Ectodermal cell (in vitro differentiated cells): ENCODE results near the gene GALNTL6.

Source experiments
- H3K27ac ChIP-seq: 2 replicates; pipeline ENCODE4 v1.7.0; 2013; ENCODE audit warnings: mild to moderate bottlenecking, low read depth, low read length; ENCODE audit not compliant: insufficient read depth, poor library complexity, severe bottlenecking
- H3K27me3 ChIP-seq: 2 replicates; pipeline ENCODE4 v1.7.0; 2013; ENCODE audit warnings: mild to moderate bottlenecking, low read length; ENCODE audit not compliant: insufficient read depth, control insufficient read depth, poor library complexity, severe bottlenecking
- H3K36me3 ChIP-seq: one replicate; pipeline ENCODE4 v1.7.0; 2013; ENCODE audit warnings: low read length; ENCODE audit not compliant: control insufficient read depth, insufficient read depth
- H3K4me1 ChIP-seq: one replicate; pipeline ENCODE4 v1.7.0; 2013; ENCODE audit warnings: low read length; ENCODE audit not compliant: control insufficient read depth, insufficient read depth
- H3K4me3 ChIP-seq: 2 replicates; pipeline ENCODE4 v1.7.0; 2013; ENCODE audit warnings: low read depth, low read length, control low read depth; ENCODE audit not compliant: insufficient read depth
- H3K9me3 ChIP-seq: 2 replicates; pipeline ENCODE4 v1.7.0; 2013; ENCODE audit warnings: mild to moderate bottlenecking, low read length, moderate library complexity; ENCODE audit not compliant: control insufficient read depth
- WGBS, 2 experiments: methylation state at CpG; one replicate each; pipeline ENCODE4 v1.1.7; 2013; ENCODE audit warnings: missing lambda C conversion rate in 2 of 2; 5-methylcytosine and 5-hydroxymethylcytosine counted together

Gene GALNTL6

GRCh38 chr4:173051716-173052115 lies 1238.5 kb downstream of the GALNTL6 start:
- 62 to 73% methylated on average over 8 to 9 of the region's 9 CpGs for WGBS, 2 experiments
- no peak overlapping the region for H3K4me3 ChIP-seq
- no peaks in the 10 kb centered on the region for H3K4me1 ChIP-seq
- no peaks in the 10 kb centered on the region for H3K9me3 ChIP-seq
- no peaks in the 10 kb centered on the region for H3K36me3 ChIP-seq
- no peaks in the 10 kb centered on the region for H3K27me3 ChIP-seq
- H3K27ac ChIP-seq, result no peak overlapping the region

DNA sequence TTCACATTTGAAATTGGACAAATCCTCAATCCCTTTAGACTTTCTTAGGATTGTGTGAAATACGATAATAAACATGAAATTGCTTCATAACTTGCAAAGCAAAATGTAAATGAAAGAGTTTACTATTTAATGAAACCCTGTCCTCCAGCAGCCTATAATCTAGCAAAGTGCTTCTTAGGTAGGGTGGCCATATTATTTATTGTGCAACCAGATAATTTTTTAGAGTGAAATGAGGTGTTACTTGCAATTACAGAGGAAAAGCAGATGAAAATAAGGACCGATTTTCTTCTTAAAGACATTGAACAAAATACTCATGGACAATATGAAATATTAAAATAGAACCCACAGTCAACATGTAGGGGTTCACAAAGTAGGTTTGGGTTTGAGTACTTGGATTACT lies 1239.2 kb downstream of the GALNTL6 start:
- no peaks in the 10 kb centered on the region for H3K27me3 ChIP-seq
- no peaks in the 10 kb centered on the region for H3K36me3 ChIP-seq
- 80% methylated on average over 1 of the region's 2 CpGs; no CpG with 5 or more reads in 1 of the 2 experiments for WGBS, 2 experiments
- no peaks in the 10 kb centered on the region for H3K4me1 ChIP-seq
- H3K4me3 ChIP-seq, result no peak overlapping the region
- H3K9me3 ChIP-seq, result no peaks in the 10 kb centered on the region
- no peak overlapping the region for H3K27ac ChIP-seq

- Histone ChIP-seq H3K36me3 (no peaks in the 10 kb centered on the region), H3K27me3 (no peaks in the 10 kb centered on the region), H3K27ac (no peak overlapping the region), H3K9me3 (no peaks in the 10 kb centered on the region), H3K4me3 (no peak overlapping the region), H3K4me1 (no peaks in the 10 kb centered on the region)
- 91 to 93% methylated on average over 5 of the region's 5 CpGs for WGBS, 2 experiments
Measured at GRCh38 chr4:173056271-173056670, 1243.1 kb downstream of the GALNTL6 start.

GRCh38 chr4:173056710-173057109 lies 1243.5 kb downstream of the GALNTL6 start:
- no peaks in the 10 kb centered on the region for H3K4me1 ChIP-seq
- H3K36me3 ChIP-seq, result no peaks in the 10 kb centered on the region
- no peak overlapping the region for H3K4me3 ChIP-seq
- H3K27ac ChIP-seq, result no peak overlapping the region
- WGBS, 2 experiments, result 88 to 96% methylated on average over 1 to 2 of the region's 2 CpGs
- no peaks in the 10 kb centered on the region for H3K9me3 ChIP-seq
- H3K27me3 ChIP-seq, result no peaks in the 10 kb centered on the region

GRCh38 chr4:173057442-173057841 lies 1244.2 kb downstream of the GALNTL6 start:
- H3K9me3 ChIP-seq, result no peaks in the 10 kb centered on the region
- WGBS, 2 experiments, result 90 to 94% methylated on average over 3 of the region's 3 CpGs
- no peak overlapping the region for H3K4me3 ChIP-seq
- H3K4me1 ChIP-seq, result no peaks in the 10 kb centered on the region
- no peaks in the 10 kb centered on the region for H3K27me3 ChIP-seq
- no peaks in the 10 kb centered on the region for H3K36me3 ChIP-seq
- no peak overlapping the region for H3K27ac ChIP-seq

DNA sequence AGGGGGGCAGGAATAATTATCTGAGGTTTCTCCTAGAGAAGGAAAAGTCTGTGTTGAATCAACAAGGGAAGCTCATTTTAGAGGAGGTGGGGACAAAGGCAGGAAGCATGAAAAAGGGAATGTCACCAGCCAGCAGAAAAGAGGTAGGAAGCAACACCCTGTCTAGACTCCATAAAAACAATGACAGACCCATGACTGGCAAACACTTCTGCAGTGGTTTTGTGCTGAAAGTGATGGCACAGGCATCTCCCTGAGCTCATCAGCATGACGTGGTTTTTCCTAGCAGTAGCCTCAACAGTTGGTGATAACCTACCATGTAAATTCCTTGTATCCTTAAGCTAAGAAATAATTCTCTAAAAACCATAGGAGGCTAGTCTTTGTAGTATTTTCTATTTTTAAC lies 1244.7 kb downstream of the GALNTL6 start:
- Histone ChIP-seq H3K9me3 (no peaks in the 10 kb centered on the region), H3K4me1 (no peaks in the 10 kb centered on the region), H3K27ac (no peak overlapping the region), H3K36me3 (no peaks in the 10 kb centered on the region), H3K27me3 (no peaks in the 10 kb centered on the region), H3K4me3 (no peak overlapping the region)
- WGBS, 2 experiments, result 85 to 95% methylated on average over 1 of the region's 1 CpG

DNA sequence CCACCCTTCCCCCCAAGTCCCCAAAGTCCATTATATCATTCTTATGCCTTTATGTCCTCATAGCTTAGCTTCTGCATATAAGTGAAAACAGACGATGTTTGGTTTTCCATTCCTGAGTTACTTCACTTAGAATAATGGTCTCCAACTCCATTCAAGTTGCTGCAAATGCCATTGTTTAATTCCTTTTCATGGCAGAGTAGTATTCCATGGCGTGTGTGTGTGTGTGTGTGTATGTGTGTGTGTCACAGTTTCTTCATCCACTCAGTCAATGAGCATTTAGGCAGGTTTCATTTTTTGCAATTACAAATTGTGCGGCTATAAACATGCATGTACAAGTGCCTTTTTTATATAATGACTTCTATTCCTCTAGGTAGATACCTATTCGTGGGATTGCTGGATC lies 1248.0 kb downstream of the GALNTL6 start:
- Histone ChIP-seq H3K27ac (no peak overlapping the region), H3K36me3 (no peaks in the 10 kb centered on the region), H3K27me3 (no peaks in the 10 kb centered on the region), H3K4me3 (no peak overlapping the region), H3K9me3 (no peaks in the 10 kb centered on the region), H3K4me1 (no peaks in the 10 kb centered on the region)
- 54 to 82% methylated on average over 2 to 4 of the region's 4 CpGs for WGBS, 2 experiments

- Histone ChIP-seq H3K36me3 (no peaks in the 10 kb centered on the region), H3K4me1 (peaks cover 10% of the 10 kb centered on the region), H3K27ac (no peak overlapping the region), H3K4me3 (no peak overlapping the region), H3K9me3 (no peaks in the 10 kb centered on the region), H3K27me3 (no peaks in the 10 kb centered on the region)
- WGBS, 2 experiments, result 0 to 8% methylated on average over 1 of the region's 1 CpG
Measured at GRCh38 chr4:173073939-173074500, 1260.8 kb downstream of the GALNTL6 start.

DNA sequence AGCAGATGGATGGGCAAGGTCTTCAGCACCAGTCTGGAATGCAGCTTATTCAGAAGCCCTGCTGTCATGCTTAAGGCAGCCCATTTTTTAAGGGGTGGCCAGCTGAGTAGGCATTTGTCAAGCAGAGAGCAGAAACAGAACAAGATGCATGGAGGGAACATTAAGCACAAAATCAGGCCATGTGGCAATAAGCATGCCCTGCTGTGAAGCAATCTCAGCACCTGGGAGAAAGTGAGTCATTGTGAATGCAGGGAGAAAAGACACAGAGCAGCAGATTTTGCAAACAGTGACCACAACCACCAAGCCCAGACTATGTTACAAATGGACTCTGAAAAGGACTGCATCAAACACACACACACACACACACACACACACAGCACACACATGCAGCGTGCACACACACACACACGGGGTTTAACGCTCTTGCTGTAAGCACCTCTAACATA lies 1261.3 kb downstream of the GALNTL6 start:
- Histone ChIP-seq H3K4me1 (peaks cover 10% of the 10 kb centered on the region), H3K27ac (no peak overlapping the region), H3K27me3 (no peaks in the 10 kb centered on the region), H3K9me3 (no peaks in the 10 kb centered on the region), H3K36me3 (no peaks in the 10 kb centered on the region), H3K4me3 (no peak overlapping the region)
- 23 to 40% methylated on average over 1 to 3 of the region's 3 CpGs for WGBS, 2 experiments

DNA sequence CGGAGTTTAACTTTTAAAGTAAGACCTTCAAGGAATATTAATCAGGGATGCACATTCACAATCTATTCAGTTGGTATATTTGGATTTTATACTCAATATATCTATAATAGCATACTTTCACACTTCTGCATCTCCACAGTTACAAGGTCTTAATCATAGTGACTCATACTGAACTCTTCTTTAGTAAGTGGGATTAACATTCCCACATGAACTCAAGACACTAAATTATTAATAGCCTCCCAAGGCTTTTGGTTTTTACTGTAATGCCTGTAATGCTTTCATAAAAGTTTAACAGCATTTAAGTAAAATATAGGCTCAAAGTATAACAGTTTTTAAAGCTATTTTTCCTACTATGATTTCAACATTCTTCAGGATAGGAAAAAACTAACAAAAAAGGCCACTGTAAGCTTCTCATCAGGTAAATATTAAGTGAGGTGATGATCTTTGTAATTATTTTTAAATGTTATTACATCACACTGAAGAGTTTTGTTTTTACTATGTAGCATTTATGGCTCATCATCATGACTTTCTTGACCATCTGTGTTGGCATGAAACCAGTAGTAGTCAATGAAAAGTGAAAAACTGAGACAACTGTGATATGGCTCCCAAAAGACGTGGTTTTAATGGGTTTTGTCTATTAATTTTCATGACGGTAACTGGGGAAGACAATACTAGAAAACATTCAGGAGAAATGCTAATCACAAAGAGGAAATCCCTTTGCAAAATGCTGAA lies 1263.9 kb downstream of the GALNTL6 start:
- H3K4me3 ChIP-seq, result no peak overlapping the region
- H3K27ac ChIP-seq, result no peak overlapping the region
- H3K27me3 ChIP-seq, result no peaks in the 10 kb centered on the region
- H3K9me3 ChIP-seq, result no peaks in the 10 kb centered on the region
- H3K36me3 ChIP-seq, result no peaks in the 10 kb centered on the region
- WGBS, 2 experiments, result 91 to 97% methylated on average over 3 of the region's 3 CpGs
- peaks cover 10% of the 10 kb centered on the region for H3K4me1 ChIP-seq
